HG02973 (cell line): ENCODE results near the gene TBXT.
"Not testable (repeated sequence)": the region's sequence is repeated elsewhere in the genome, so short reads cannot be mapped to it uniquely, and the experiment has no call there.

Experiments used
- ATAC-seq: cut with Tn5 transposase; IDR thresholded peaks from one replicate; pipeline ENCODE4 v1.9.1; 2021; ENCODE audit warnings: moderate library complexity; ENCODE audit not compliant: unreplicated experiment

The TBXT gene

DNA sequence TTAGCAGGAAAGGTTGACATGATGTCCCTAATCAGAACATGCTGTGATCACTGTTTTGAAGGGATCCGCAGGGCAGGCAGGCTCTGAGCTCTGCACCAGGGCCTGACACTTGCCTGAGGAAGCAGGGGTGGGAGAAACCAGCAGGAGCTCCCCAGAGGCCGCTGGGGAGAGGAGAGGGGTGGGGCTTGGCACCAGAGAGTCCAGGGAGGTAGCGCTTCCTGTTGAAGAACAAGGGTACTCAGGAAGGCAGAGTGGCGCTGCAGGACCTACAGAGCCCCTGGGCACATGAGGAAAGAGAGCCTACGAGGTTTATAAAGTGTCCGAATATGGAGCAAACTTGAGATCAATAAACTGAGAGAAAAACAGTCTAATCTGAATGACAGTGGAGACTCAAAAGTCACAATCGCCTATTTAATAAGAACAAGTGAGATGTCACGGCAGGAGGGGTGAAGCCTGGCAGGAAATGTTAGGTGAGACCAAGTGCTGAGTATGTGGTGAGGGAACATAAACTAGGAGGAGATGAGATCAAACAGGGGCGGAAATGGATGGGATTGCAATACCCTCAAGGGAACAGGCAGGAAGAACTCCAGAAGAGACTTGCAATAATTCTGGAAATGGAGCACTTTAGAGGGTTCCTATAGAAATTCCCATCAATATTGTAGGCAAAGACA is 5.8 kb upstream of the TBXT start:
- ATAC-seq: no peak

DNA sequence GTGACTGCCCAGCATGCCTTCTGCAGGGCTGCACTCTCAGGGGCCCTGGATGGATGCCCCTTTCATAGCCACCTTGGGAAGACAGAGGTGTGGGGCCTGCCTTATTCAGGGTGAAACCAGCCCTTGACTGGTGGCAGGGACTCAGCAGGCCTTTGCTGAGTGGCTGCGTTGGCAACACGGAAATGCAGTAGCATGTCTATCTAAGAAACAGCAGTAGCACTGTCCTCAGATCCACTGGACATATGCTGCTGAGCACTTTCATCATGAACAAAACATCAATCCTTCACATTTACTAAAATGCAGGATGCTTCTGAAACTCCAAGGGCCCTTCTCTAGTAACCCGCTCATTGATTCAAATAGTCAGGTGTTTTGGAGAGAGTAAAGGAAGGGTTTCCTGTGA is 4.9 kb upstream of the TBXT start:
- ATAC-seq: no peak

DNA sequence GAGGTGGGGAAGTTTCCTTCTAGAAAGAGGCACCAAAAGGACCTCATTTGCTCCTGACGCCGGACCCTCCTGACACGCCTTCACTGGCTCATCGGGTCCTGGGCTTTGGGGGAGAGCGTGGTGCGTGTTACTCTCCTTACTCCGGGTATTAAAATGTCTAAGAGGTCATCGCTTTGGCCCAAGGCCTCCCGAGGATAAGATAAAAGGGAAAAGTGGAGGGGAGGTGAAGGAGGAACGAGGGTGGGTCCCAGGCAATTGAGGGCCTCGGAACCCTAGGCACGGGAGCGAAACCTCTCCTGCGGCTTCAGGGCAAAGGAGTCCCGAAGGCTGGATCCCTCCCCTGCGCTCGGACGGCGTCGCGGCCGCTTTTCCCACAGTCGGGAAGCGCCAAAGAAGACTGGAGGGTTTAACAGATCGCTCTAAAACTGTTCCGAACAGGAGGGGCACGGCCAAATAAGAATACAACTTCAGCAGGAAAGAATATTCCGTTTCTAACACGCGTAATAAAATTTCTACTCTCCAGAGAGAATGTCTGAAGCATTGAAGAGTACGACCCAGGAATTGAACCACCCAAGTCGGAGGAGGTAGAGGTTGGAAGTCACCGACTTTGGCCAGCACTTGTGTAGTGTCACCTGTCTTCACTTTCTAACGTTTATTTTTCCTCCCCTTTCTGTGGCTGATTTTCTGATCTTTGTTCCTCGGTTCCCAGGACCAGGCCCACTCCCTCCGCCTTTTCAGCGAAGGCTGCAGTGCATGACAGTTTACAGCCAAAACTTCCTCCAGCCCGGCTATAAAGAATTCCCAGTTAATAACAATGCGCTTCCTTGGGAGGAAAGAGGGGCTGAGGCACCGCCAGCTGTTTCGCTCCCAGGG is 2.1 kb upstream of the TBXT start:
- ATAC-seq: no peak

DNA sequence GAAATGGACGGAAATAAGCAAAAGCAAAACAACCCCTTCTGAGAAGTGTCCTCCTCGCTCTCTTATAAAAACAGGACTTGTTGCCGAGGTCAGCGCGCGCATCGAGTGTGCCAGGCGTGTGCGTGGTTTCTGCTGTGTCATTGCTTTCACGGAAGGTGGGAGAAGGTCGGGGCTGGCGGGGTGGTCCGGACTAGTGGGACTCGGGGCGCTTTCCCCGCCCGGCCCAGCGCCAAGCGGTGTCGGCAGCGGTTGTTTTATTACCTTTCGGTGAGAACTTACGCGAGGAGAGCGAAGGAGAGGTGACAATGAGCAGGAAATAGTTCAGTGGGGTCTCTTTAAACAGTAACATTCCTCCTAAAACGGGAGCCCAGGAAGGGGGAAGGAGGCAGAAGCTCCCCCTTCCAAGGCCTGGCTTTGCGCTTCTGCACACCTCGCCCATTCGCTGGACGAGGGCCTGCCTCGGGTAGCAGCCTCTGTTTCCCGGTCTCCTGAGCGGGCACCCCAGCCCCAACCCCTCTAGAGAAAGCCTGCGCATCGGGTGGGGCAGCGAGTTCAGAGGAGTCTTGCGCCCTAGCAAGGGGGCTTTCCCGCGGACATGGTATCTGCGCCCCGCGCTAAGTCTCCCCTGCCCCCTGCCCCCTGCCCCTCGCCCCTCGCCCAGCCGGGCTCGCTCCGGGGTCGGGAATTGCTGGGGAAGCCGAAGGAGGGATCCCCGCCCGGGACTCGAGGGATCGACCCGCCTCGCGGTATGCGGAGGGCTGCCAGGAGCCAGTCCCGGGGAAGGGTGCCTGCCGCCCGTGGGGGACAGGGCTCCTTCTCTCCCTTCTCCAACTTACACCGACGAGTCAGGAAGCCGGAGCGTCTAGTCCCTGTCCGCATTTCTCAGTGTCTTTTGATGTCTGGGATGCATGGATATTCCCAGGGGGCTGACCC is 1.2 kb upstream of the TBXT start:
- ATAC-seq: no peak

DNA sequence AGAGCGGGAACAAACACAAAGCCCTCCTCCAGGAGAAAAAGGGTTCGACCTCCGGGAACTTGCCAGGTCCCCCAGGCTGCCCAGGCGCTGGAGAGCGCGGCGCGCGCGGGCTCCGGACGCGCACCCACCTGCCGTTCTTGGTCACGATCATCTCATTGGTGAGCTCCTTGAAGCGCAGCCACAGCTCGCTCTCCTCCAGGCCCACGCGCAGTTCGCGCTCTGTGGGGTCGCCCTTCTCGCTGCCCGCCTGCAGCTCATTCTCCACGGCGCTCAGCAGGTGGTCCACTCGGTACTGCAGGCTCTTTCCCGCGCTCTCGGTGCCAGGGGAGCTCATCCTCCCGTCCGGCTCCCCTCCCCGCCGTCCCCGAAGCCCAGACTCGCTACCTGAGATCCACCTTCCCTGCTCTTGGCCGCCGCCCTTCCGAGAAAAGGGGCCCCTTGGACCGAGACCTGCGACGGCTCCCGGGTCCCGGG is 356 bp downstream of the TBXT start:
- ATAC-seq: no peak

DNA sequence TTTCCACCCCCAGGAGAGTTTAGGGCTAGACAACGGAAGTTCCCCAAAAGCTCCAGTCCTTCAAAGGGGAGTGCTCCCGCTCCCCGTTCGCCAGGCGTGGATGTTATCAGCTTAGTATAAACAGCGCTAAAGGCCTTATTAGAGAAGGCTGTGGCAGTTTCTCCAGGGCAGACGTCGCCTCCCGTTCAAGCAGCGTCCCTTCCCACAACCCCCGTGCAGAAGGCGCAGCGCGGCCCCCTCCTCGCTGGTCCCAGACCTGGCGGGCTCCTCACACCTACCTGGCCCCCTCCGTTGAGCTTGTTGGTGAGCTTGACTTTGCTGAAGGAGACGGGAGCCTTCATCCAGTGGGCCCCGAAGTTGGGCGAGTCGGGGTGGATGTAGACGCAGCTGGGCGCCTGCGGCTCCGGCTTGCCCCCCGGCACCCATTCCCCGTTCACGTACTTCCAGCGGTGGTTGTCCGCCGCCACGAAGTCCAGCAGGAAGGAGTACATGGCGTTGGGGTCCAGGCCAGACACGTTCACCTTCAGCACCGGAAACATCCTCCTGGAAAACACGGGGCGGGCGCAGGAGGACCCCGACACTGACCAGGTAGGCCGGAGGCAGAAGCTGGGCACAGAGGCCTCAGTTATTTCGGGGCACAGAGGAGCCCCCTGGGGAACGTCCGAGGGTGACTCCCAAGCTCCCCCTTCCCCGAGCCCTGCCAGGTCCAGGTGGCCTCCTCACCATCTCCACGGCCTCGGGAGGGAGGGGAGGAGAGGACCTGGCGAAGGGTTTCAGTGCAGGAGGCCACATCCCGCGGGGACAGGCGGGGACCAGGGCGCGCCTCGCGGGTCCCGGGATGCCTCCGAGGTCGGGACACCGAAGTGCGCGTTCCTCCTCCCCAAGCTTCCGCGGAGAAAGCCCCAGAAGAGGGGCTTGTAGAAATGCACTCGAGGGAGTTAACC is 1.1 kb downstream of the TBXT start:
- no peak for ATAC-seq

DNA sequence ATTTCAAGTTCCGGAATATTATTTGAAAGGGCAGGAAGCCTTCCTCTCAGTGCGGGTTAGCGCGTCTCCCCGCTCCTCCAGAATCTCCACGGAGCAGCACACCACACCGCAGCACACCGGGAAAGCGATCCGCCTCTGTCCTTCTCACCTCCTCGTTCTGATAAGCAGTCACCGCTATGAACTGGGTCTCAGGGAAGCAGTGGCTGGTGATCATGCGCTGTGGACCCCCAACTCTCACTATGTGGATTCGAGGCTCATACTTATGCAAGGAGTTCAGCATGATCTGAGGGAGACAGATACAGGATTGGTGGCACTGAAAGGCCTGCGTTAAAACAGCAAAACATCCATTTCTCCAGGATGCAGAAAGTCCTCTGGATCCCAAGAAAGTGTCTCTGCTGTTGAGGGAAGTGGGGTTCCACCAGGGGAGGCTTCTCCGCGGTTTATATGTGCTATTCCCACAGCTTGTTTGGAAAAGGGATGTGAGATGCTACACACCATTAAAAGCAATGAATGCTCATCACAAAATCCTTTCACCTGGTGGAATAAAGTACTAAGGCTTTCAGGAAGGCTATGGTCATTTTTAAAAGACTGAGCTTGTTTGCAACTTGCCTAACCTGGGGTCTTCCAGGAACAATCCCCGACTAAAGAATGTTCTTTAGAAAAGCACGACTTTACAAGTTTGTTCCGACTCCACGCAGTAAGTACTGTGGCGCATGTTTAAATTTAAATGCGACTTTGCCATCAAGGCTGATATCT is 1.9 kb downstream of the TBXT start:
- ATAC-seq: no peak

DNA sequence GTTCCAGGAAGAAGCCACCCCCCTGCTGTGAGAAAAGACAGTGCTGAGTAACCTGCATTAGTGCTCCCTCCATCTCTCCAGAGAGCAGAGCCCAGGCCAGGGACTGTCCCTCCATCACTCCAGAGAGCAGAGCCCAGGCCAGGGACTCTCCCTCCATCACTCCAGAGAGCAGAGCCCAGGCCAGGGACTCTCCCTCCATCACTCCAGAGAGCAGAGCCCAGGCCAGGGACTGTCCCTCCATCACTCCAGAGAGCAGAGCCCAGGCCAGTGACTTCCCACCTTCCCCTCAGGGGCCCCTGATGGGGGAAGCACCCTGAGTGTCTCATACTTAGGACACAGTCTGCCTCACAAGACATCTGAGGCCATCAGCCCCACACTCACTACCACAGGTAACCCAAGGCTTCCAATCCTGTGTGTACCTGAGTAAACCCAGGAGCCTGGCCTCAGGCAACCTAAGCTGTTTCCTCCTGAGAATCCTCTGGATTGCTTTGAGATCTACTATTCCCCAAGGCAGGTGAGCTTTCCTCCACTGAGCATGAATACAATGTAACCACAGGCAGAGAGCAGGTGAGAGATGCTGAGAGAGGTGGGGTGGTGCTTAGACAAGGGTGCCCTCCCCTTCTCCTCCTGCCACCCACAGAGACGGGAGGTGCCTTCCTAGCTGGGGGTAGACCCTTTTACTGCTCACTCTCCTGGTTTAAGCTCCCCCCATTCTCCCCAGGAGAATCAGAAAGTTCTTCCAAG is 4.9 kb downstream of the TBXT start:
- ATAC-seq: peak; percentile 61

DNA sequence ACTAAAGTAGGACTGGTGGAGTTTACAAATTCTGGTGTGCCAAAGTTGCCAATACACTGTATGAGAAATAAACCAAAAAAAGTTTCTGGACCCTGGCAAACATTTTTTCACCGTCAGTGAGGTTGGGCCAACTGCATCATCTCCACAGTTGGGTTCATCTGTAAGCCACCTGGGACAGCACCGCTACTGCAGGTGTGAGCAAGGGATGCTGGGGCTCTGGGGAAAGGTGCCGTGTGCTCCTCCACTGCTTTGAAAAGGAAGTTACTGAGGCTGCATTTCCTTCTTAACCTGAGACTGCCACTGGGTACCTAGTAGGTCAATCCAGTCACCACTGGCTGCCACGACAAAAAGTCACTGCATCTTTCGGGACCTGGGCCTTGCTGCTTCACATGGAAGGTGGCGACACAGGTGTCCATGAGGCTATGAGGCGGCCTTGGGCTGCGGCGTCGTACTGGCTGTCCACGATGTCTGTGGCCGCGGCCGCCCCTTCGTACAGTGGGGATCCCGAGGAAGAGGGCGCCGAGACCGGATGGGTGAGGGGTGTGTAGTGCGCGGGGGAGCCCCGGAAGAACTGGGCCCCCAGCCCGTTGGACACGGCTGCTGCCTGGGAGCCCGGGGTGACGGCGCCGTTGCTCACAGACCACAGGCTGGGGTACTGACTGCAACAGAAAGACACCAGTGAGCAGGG is 9.6 kb downstream of the TBXT start:
- ATAC-seq: no peak

DNA sequence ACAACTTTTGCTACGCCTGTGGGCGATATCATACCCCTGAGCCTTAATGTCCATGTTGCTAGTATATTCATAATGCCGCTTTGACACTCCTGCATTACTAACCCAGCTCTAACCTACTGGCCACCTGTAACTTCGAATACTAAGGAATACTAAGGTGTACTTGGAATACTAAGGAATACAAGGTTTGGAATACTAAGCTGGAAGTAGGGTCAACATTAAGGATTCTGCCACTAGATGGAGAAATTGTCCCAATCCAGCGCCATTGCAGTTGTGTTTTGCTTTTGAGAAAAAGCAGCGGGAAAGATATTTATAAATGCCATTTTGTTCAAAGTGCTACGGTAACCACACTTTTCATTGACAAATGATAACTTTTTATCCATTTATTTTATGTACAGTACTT is 10.7 kb downstream of the TBXT start:
- no peak for ATAC-seq

DNA sequence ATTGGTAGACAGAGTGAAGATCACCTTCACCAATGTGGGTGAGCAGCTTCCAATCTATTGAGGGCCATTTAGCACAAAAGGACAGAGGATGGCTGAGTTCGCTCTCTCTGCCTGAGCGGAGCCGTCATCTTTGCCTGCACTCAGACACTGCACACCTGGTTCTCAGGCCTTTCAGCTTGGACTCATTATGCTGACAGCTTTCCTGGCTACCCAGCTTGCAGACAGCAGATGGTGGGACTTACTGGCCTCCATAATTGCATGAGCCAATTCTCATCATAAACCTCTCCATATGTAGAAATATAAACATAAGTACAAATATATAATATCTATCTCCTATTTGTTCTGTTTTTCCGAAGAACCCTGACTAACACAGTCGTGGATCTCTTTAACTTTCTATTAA is 13.7 kb downstream of the TBXT start:
- no peak for ATAC-seq

DNA sequence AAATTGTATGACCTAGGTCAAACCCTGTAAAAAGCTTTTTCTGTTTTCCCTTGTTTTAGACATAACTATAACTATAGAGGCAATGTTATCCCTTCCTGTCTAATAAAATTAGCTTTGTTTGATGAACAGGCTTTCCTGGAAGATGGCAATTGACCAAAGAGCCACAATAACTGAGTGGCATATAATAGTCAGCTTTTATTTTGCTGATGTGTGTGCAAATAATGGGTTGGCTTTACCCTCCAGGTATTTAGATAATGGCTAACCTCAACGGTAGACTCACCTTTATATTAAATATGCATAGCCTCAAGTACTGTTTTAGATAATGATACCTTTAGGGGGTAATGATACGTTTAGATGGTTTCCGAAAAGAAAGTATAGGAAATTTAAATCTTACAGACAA is 15.0 kb downstream of the TBXT start:
- ATAC-seq: no peak

DNA sequence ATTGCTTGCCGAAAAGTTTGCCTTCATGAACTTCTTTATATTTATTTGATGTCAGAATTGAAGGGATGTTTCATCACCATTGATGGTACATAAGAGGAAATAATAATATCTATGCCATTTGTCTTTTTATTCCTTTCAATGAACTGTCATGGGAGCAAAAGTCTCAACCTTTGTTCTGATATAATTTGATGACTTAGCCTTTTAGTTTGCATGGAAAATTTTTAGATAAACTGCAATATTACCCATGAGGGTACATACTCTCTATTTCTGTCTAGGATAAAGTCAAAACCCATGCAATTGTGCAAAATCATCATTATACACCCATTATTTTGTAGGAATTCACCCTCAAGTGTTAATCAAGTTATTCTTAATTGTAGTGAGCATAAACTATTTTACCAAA is 15.9 kb downstream of the TBXT start:
- no peak for ATAC-seq

DNA sequence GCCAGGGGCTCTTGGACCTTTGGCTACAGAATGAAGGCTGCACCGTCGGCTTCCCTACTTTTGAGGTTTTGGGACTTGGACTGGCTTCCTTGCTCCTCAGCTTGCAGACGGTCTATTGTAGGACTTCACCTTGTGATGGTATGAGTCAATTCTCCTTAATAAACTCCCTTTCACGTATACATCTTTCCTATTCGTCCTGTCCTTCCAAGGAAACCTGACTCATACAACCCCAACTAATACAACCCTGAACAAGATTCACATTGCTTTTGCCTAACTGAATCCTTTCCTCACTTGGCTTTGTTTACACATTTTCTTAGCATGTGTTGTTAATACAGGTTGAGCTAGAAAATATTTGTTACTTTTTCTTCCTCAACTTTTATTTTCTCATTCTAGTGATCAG is 21.9 kb downstream of the TBXT start:
- no peak for ATAC-seq

DNA sequence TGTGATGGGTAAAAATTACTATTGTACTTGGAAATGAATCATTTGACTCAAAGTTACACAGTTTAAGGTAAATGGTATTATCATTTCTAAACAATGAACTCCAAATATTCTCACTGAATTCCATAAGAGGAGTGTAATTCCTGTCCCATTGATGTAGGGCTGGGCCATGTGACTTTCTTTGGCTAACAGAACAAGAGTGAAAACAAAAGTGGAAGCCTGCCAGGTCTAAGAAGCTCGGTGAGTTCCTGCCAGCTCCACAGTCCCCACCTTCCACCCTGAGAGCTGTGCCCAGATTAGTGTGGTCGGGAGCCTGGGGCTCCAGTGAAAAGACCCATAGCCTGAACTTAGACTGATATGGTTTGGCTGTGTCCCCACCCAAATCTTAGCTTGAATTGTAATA is 24.6 kb downstream of the TBXT start:
- no peak for ATAC-seq

DNA sequence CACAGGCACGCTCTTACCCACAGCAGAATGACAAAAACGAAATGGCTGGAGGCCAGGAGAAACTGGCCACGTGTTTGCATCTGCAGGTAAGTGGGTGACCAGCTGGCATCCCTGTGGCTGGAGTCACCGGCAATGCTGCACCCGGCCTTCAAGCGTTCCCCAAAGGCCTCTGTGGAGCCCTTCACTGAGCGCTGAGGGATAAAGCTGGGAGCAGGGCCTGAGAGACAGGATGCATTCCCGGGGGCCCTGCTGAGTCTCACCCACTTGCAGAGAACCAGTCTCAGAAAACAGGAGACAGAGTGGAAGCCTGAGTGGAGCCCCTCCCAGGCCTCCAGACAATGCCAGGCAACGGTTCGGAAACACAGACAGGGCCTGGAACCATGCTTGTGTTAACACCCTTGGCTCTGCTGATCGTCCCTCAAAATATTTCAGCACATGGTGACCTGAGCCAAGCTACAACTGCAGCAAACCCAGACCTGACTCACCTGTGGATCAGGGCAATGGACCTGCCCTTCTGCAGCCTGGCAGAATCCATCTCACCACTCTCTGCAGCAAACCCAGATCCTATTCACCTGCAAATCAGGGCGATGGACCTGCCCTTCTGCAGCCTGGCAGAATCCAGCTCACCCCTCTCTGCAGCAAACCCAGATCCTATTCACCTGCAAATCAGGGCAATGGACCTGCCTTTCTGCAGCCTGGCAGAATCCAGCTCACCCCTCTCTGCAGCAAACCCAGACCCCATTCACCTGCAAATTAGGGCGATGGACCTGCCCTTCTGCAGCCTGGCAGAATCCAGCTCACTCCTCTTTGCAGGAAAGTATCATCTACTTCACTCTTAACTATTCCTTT is 39.8 kb downstream of the TBXT start:
- ATAC-seq: no peak

DNA sequence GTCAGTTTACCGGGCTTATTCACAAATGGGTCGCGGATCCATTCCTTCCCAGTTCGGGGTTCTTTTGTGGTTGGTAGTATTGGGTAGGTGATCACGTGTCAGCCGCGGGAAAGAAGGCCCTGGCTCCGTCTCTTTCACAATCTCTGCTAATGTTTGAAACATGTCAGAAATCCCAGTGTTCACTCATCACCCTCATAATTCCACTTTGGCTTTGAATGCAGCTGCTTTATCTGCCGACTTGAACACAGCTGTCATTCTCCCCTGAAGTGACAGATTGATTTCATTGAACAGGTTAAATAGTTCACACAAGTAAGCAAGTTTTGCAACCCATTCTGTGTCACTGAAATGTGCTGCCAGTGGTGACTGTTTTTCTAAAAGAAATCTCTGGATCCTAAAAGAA is 44.5 kb downstream of the TBXT start:
- not testable (repeated sequence) for ATAC-seq
